GM12878 (cell line): ENCODE results near the gene NTSR1.

Experiments
- ASH2L ChIP-seq: fragments of 300-600, 200-600 bp; sonication (generic); IDR thresholded peaks from 2 replicates; pipeline ENCODE4 v1.6.1; 2017; ENCODE audit warnings: low read depth, mild to moderate bottlenecking, borderline replicate concordance
- BHLHE40 ChIP-seq, 2 experiments: fragments of 450-650 bp in 1 of 2; IDR thresholded peaks; 2 replicates each; pipeline ENCODE4 v1.6.1; 2011 to 2017; ENCODE audit warnings: low read depth in 2 of 2, borderline replicate concordance in 1 of 2, improper control_type of control experiment in 1 of 2, low read length in 1 of 2, mild to moderate bottlenecking in 1 of 2
- CREB1 ChIP-seq: IDR thresholded peaks from 2 replicates; pipeline ENCODE4 v1.6.1; 2012; ENCODE audit warnings: low read depth, mild to moderate bottlenecking, inconsistent platforms
- DPF2 ChIP-seq: fragments of 450-650 bp; IDR thresholded peaks from 2 replicates; pipeline ENCODE4 v1.6.1; 2017; ENCODE audit warnings: mild to moderate bottlenecking
- FOS ChIP-seq: IDR thresholded peaks from 3 replicates; pipeline ENCODE4 v1.6.1; 2011; ENCODE audit warnings: borderline replicate concordance; ENCODE audit not compliant: insufficient read length; ENCODE audit errors: extremely low read depth
- GABPA ChIP-seq: IDR thresholded peaks from 2 replicates; pipeline ENCODE4 v1.6.1; 2014; ENCODE audit warnings: antibody characterized with exemption, low read depth, mild to moderate bottlenecking, inconsistent platforms
- MAX ChIP-seq: IDR thresholded peaks from 2 replicates; pipeline ENCODE4 v1.6.1; 2012; ENCODE audit warnings: low read depth, low read length, improper control_type of control experiment
- MYC ChIP-seq: IDR thresholded peaks from 2 replicates; pipeline ENCODE4 v1.6.1; 2011; ENCODE audit warnings: mild to moderate bottlenecking, low read length, moderate library complexity, inconsistent platforms; ENCODE audit not compliant: insufficient read depth, insufficient replicate concordance, insufficient read length, severe bottlenecking
- NR2F1 ChIP-seq: fragments of 450-650 bp; conservative IDR thresholded peaks from 2 replicates; pipeline ENCODE4 v1.6.1; 2017; ENCODE audit warnings: mild to moderate bottlenecking
- ZZZ3 ChIP-seq: IDR thresholded peaks from 2 replicates; pipeline ENCODE4 v1.6.1; 2011; ENCODE audit warnings: low read depth; ENCODE audit not compliant: control insufficient read depth, insufficient read length
- TF ChIP-seq, protein P1 (sequence below), 3 experiments: IDR thresholded peaks in 2 of 3; conservative IDR thresholded peaks in 1 of 3; 2 replicates each; pipeline ENCODE4 v1.5.1; 2011; ENCODE audit warnings: low read depth in 3 of 3, low read length in 3 of 3, mild to moderate bottlenecking in 3 of 3, control low read depth in 2 of 3, moderate library complexity in 2 of 3, inconsistent platforms in 1 of 3, mixed read lengths in 1 of 3; ENCODE audit not compliant: control insufficient read depth in 2 of 3, insufficient read depth in 1 of 3; ENCODE audit errors: extremely low read depth in 1 of 3
- TF ChIP-seq, protein P2 (sequence below): fragments of 450-650 bp; IDR thresholded peaks from 2 replicates; pipeline ENCODE4 v1.6.1; 2017; ENCODE audit warnings: mild to moderate bottlenecking

- TF ChIP-seq CREB1 (no peak), MAX (no peak), MYC (no peak), ZZZ3 (no peak), ASH2L (no peak), FOS (no peak), BHLHE40 (IDR thresholded peaks at IDR 0.05; ENCODE audit: borderline replicate concordance in 1 of 2, low read depth in 2 of 2, low read length in 1 of 2) (no peak), GABPA (no peak), DPF2 (no peak), NR2F1 (no peak)
- TF ChIP-seq, protein P1, sequence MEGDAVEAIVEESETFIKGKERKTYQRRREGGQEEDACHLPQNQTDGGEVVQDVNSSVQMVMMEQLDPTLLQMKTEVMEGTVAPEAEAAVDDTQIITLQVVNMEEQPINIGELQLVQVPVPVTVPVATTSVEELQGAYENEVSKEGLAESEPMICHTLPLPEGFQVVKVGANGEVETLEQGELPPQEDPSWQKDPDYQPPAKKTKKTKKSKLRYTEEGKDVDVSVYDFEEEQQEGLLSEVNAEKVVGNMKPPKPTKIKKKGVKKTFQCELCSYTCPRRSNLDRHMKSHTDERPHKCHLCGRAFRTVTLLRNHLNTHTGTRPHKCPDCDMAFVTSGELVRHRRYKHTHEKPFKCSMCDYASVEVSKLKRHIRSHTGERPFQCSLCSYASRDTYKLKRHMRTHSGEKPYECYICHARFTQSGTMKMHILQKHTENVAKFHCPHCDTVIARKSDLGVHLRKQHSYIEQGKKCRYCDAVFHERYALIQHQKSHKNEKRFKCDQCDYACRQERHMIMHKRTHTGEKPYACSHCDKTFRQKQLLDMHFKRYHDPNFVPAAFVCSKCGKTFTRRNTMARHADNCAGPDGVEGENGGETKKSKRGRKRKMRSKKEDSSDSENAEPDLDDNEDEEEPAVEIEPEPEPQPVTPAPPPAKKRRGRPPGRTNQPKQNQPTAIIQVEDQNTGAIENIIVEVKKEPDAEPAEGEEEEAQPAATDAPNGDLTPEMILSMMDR (IDR thresholded peaks at IDR 0.05 in 2 of 3, conservative IDR thresholded peaks at IDR 0.05 in 1 of 3; ENCODE audit: control insufficient read depth in 2 of 3, extremely low read depth in 1 of 3, insufficient read depth in 1 of 3, low read depth in 3 of 3, low read length in 3 of 3), result no peak
- TF ChIP-seq, protein P2, sequence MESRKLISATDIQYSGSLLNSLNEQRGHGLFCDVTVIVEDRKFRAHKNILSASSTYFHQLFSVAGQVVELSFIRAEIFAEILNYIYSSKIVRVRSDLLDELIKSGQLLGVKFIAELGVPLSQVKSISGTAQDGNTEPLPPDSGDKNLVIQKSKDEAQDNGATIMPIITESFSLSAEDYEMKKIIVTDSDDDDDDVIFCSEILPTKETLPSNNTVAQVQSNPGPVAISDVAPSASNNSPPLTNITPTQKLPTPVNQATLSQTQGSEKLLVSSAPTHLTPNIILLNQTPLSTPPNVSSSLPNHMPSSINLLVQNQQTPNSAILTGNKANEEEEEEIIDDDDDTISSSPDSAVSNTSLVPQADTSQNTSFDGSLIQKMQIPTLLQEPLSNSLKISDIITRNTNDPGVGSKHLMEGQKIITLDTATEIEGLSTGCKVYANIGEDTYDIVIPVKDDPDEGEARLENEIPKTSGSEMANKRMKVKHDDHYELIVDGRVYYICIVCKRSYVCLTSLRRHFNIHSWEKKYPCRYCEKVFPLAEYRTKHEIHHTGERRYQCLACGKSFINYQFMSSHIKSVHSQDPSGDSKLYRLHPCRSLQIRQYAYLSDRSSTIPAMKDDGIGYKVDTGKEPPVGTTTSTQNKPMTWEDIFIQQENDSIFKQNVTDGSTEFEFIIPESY, result no peak
These were observed 37.6 kb upstream of the NTSR1 start for GRCh38 chr20:62670998-62671397.
